HCT116 (cell line): ENCODE data around the gene RYR2.

Source experiments
- EZH2 ChIP-seq: fragments of 200-600 bp; sonication (generic); IDR thresholded peaks from 2 replicates; pipeline ENCODE4 v1.6.1; 2017; ENCODE audit warnings: antibody characterized with exemption, mixed run types
- JUND ChIP-seq: IDR thresholded peaks from 2 replicates; pipeline ENCODE4 v1.6.1; 2012
- MAX ChIP-seq: IDR thresholded peaks from 2 replicates; pipeline ENCODE4 v1.6.1; 2012
- POLR2AphosphoS5 ChIP-seq: IDR thresholded peaks from 2 replicates; pipeline ENCODE4 v1.6.1; 2011; ENCODE audit warnings: mild to moderate bottlenecking, low read depth, low read length, moderate library complexity
- TF ChIP-seq, protein P1 (sequence below), 3 experiments: fragments of 200-600 bp in 1 of 3; sonication (generic) in 1 of 3; IDR thresholded peaks in 2 of 3; conservative IDR thresholded peaks in 1 of 3; 2 replicates each; pipeline ENCODE4 v1.5.1; 2012 to 2017; ENCODE audit warnings: low read depth in 2 of 3, low read length in 2 of 3, antibody characterized with exemption in 1 of 3, borderline replicate concordance in 1 of 3, control low read depth in 1 of 3, mild to moderate bottlenecking in 1 of 3, mixed read lengths in 1 of 3, mixed run types in 1 of 3, moderate library complexity in 1 of 3; ENCODE audit not compliant: insufficient read depth in 1 of 3

DNA sequence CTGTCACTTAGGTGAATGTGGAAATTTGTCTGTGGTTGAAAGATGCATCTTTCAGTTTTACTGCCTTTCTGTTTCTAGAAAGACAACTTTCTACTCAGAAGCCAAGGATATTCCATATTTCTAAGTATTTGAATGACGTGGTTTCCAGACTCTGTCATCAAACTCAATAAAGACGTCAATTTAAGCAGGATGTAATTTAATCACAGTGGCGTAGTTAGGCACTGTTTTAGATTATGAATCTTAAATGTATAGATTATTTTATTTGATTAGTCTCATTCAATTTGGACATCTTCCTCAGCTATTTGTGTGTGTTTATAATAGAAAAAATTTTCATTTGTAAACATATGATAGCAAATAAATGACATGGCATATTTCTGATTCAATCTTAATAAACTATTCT lies 298.9 kb downstream of the RYR2 start:
- TF ChIP-seq, protein P1, sequence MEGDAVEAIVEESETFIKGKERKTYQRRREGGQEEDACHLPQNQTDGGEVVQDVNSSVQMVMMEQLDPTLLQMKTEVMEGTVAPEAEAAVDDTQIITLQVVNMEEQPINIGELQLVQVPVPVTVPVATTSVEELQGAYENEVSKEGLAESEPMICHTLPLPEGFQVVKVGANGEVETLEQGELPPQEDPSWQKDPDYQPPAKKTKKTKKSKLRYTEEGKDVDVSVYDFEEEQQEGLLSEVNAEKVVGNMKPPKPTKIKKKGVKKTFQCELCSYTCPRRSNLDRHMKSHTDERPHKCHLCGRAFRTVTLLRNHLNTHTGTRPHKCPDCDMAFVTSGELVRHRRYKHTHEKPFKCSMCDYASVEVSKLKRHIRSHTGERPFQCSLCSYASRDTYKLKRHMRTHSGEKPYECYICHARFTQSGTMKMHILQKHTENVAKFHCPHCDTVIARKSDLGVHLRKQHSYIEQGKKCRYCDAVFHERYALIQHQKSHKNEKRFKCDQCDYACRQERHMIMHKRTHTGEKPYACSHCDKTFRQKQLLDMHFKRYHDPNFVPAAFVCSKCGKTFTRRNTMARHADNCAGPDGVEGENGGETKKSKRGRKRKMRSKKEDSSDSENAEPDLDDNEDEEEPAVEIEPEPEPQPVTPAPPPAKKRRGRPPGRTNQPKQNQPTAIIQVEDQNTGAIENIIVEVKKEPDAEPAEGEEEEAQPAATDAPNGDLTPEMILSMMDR (IDR thresholded peaks at IDR 0.05 in 2 of 3, conservative IDR thresholded peaks at IDR 0.05 in 1 of 3; ENCODE audit: borderline replicate concordance in 1 of 3, insufficient read depth in 1 of 3, low read depth in 2 of 3, low read length in 2 of 3): no peak
- TF ChIP-seq POLR2AphosphoS5 (no peak), MAX (no peak), EZH2 (no peak), JUND (no peak)
